Measurements from ENCODE around the gene CNN3.

DNA sequence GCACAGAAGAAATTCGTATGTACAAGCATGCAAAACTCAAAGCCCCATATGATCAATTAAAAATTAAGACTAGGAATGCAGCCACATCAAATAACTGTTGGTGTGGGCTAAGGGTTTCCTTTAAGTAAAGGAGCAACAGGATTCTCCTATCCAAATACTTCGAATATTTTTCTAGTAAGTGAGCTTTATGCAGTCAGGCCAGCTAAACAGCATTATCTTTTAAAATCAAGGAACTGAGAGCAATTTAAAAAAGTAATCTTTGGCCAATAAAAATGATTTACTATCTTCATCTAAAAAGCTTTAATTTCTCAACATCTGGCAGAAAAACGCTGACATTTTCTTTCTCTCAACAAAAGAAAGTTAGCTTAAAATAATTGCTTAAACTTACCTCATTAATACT lies 19.8 kb downstream of the CNN3 start:
- no peak for TF ChIP-seq BACH2 (CRISPR knock-in tag; IDR thresholded peaks at IDR 0.05; ENCODE audit: borderline replicate concordance)
- TF ChIP-seq ZFP30 (CRISPR knock-in tag; IDR thresholded peaks at IDR 0.05) = no peak
- TF ChIP-seq OSR1 (CRISPR knock-in tag; IDR thresholded peaks at IDR 0.05) = no peak

Data from SK-N-SH treated with all-trans-retinoic acid at 6 μM for 48 hours (cell line).